H9 (cell line): ENCODE measurements around the gene TSHZ1. TPM values are rescaled to one million over a fixed set of nuclear protein-coding genes. Genes with fewer than 3 reads are reported as not detected.

ENCODE experiments used
- DNase-seq: peaks from one replicate; pipeline ENCODE4 v3.0.0-alpha.2; 2017
- H2AFZ ChIP-seq: one replicate; pipeline ENCODE4 v1.6.1; 2013; ENCODE audit warnings: mild to moderate bottlenecking, low read length, control low read depth, moderate library complexity
- H2AK5ac ChIP-seq: 2 replicates; pipeline ENCODE4 v1.6.1; 2013; ENCODE audit warnings: low read length, control low read depth, mixed read lengths; ENCODE audit not compliant: insufficient read length
- H2BK120ac ChIP-seq: one replicate; pipeline ENCODE4 v1.6.1; 2013; ENCODE audit warnings: low read depth, mild to moderate bottlenecking, low read length, control low read depth, inconsistent platforms; ENCODE audit not compliant: poor library complexity, severe bottlenecking
- H2BK12ac ChIP-seq: 2 replicates; pipeline ENCODE4 v1.6.1; 2013; ENCODE audit warnings: low read length, control low read depth, mixed read lengths, low read depth; ENCODE audit not compliant: insufficient read length
- H2BK15ac ChIP-seq: 2 replicates; pipeline ENCODE4 v1.6.1; 2013; ENCODE audit warnings: low read depth, low read length, control low read depth
- H2BK20ac ChIP-seq: one replicate; pipeline ENCODE4 v1.6.1; 2013; ENCODE audit warnings: low read depth, mild to moderate bottlenecking, low read length, control low read depth, inconsistent platforms; ENCODE audit not compliant: poor library complexity, severe bottlenecking
- H2BK5ac ChIP-seq: 2 replicates; pipeline ENCODE4 v1.6.1; 2013; ENCODE audit warnings: low read length, control low read depth, mixed read lengths; ENCODE audit not compliant: insufficient read length
- H3K14ac ChIP-seq: 2 replicates; pipeline ENCODE4 v1.6.1; 2013; ENCODE audit warnings: low read length, control low read depth; ENCODE audit not compliant: insufficient read depth
- H3K18ac ChIP-seq: 2 replicates; pipeline ENCODE4 v1.6.1; 2013; ENCODE audit warnings: low read depth, mild to moderate bottlenecking, mixed read lengths, low read length, control low read depth; ENCODE audit not compliant: insufficient read length
- H3K23ac ChIP-seq: 2 replicates; pipeline ENCODE4 v1.6.1; 2013; ENCODE audit warnings: low read length, control low read depth, mixed read lengths, low read depth; ENCODE audit not compliant: insufficient read length
- H3K23me2 ChIP-seq: 2 replicates; pipeline ENCODE4 v1.6.1; 2013; ENCODE audit warnings: low read depth, mild to moderate bottlenecking, mixed read lengths, low read length, control low read depth; ENCODE audit not compliant: insufficient read length, poor library complexity, severe bottlenecking
- H3K27ac ChIP-seq: 2 replicates; pipeline ENCODE4 v1.5.1; 2013; ENCODE audit warnings: low read length, control low read depth, mixed read lengths, low read depth; ENCODE audit not compliant: insufficient read length
- H3K27me3 ChIP-seq: 2 replicates; pipeline ENCODE4 v1.6.1; 2013; ENCODE audit warnings: low read length, control low read depth, inconsistent platforms; ENCODE audit not compliant: insufficient read depth
- H3K4ac ChIP-seq: 2 replicates; pipeline ENCODE4 v1.6.1; 2013; ENCODE audit warnings: low read depth, mild to moderate bottlenecking, control low read depth, inconsistent platforms, low read length, moderate library complexity
- H3K4me1 ChIP-seq: 2 replicates; pipeline ENCODE4 v1.6.1; 2013; ENCODE audit warnings: low read length, control low read depth, inconsistent platforms; ENCODE audit not compliant: insufficient read depth
- H3K4me2 ChIP-seq: 2 replicates; pipeline ENCODE4 v1.6.1; 2013; ENCODE audit warnings: low read length, control low read depth, mixed read lengths; ENCODE audit not compliant: insufficient read length, insufficient read depth
- H3K56ac ChIP-seq: 2 replicates; pipeline ENCODE4 v1.6.1; 2013; ENCODE audit warnings: low read depth, mild to moderate bottlenecking, mixed read lengths, low read length, control low read depth; ENCODE audit not compliant: insufficient read length
- H3K79me1 ChIP-seq: 2 replicates; pipeline ENCODE4 v1.6.1; 2013; ENCODE audit warnings: low read depth, mild to moderate bottlenecking, moderate library complexity, low read length, control low read depth, inconsistent platforms; ENCODE audit not compliant: insufficient read depth, poor library complexity, severe bottlenecking
- H3K79me2 ChIP-seq: 2 replicates; pipeline ENCODE4 v1.6.1; 2013; ENCODE audit warnings: low read length, control low read depth, inconsistent platforms; ENCODE audit not compliant: insufficient read depth
- H3K9ac ChIP-seq: 2 replicates; pipeline ENCODE4 v1.6.1; 2013; ENCODE audit warnings: low read length, control low read depth, mixed read lengths; ENCODE audit not compliant: insufficient read length; ENCODE audit errors: extremely low read depth
- H3K9me3 ChIP-seq: one replicate; pipeline ENCODE4 v1.6.1; 2013; ENCODE audit warnings: low read depth, low read length, inconsistent platforms; ENCODE audit not compliant: control insufficient read depth
- H3T11ph ChIP-seq: one replicate; pipeline ENCODE4 v1.6.1; 2013; ENCODE audit warnings: mild to moderate bottlenecking, low read length, control low read depth, inconsistent platforms
- H4K20me1 ChIP-seq: one replicate; pipeline ENCODE4 v1.6.1; 2013; ENCODE audit not compliant: control insufficient read depth, insufficient read length, insufficient read depth
- H4K5ac ChIP-seq: 2 replicates; pipeline ENCODE4 v1.6.1; 2013; ENCODE audit warnings: low read depth, mild to moderate bottlenecking, mixed read lengths, low read length, control low read depth; ENCODE audit not compliant: insufficient read length
- H4K8ac ChIP-seq: replicated peaks from 2 replicates; pipeline ENCODE4 v1.6.1; 2013; ENCODE audit warnings: low read length, control low read depth, mixed read lengths, low read depth; ENCODE audit not compliant: insufficient read length
- H4K91ac ChIP-seq: 2 replicates; pipeline ENCODE4 v1.6.1; 2013; ENCODE audit warnings: low read depth, mild to moderate bottlenecking, moderate library complexity, mixed read lengths, low read length, control low read depth; ENCODE audit not compliant: insufficient read length
- H3K27ac Mint-ChIP-seq, 3 experiments: 2 replicates in 2 of 3; 3 replicates in 1 of 3; pipeline ENCODE4 v1.8.0; 2020 to 2021; ENCODE audit warnings: mixed read lengths in 3 of 3, mild to moderate bottlenecking in 1 of 3, moderate library complexity in 1 of 3
- H3K27me3 Mint-ChIP-seq: 2 replicates; pipeline ENCODE4 v1.8.0; 2021; ENCODE audit warnings: low read depth, mild to moderate bottlenecking, moderate library complexity, mixed read lengths
- H3K36me3 Mint-ChIP-seq, 3 experiments: 2 replicates in 2 of 3; 3 replicates in 1 of 3; pipeline ENCODE4 v1.8.0; 2020 to 2021; ENCODE audit warnings: low read depth in 3 of 3, mixed read lengths in 3 of 3; ENCODE audit not compliant: insufficient read depth in 1 of 3
- H3K4me1 Mint-ChIP-seq, 2 experiments: 2 replicates each; pipeline ENCODE4 v1.8.0; 2020; ENCODE audit warnings: mixed read lengths in 2 of 2
- H3K4me3 Mint-ChIP-seq, 2 experiments: 2 replicates in 1 of 2; 3 replicates in 1 of 2; pipeline ENCODE4 v1.8.0; 2020 to 2021; ENCODE audit warnings: mild to moderate bottlenecking in 2 of 2, mixed read lengths in 2 of 2, moderate library complexity in 1 of 2
- H3K9me3 Mint-ChIP-seq, 2 experiments: 2 replicates in 1 of 2; 3 replicates in 1 of 2; pipeline ENCODE4 v1.8.0; 2020; ENCODE audit warnings: mild to moderate bottlenecking in 2 of 2, mixed read lengths in 2 of 2, moderate library complexity in 1 of 2
- WGBS: extraction: QIAGEN DNeasy Blood & Tissue Kit; methylation state at CpG from one replicate; pipeline ENCODE4 v1.1.7; 2013; ENCODE audit warnings: missing lambda C conversion rate, low lambda C conversion rate, mixed read lengths; ENCODE audit not compliant: insufficient read length; ENCODE audit errors: extremely low coverage; 5-methylcytosine and 5-hydroxymethylcytosine counted together
- total RNA-seq: library from RNA; stranded (reverse); gene quantifications from 2 replicates; pipeline ENCODE4 v1.2.1, GENCODE V29; 2021
- TF ChIP-seq, protein P1 (sequence below): fragments of 200-600 bp; sonication (generic); conservative IDR thresholded peaks from 3 replicates; pipeline ENCODE4 v1.8.0; 2021; ENCODE audit warnings: antibody characterized with exemption, mild to moderate bottlenecking

Gene TSHZ1
- total RNA-seq, 1 experiment from 2014 or later: 0.15 TPM

DNA sequence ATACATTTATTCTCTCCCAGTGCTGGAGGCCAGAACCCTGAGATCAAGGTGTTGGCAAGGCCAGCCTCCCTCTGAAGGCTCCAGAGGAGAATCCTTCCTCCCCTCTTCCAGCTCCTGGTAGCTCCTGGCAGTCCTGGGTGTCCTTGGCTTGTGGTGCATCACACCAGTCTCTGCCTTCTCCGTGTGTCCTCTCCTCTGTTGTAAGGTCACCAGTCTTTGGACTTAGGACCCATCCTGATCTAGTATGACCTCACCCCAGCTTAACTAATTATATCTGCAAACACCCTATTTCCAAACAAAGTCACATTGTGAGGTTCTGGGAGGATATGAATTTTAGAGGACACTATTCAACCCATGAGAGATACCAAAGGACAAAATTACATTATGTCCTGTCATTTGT, 31.1 kb downstream of the TSHZ1 start:
- peaks cover 0 to 3% of the 10 kb centered on the region in 2 experiments; a peak in 3 of 5 replicates for H3K9me3 Mint-ChIP-seq

More for the DNA sequence above, 31.1 kb downstream of the TSHZ1 start:
- Histone ChIP-seq H3T11ph (no peak overlapping the region), H2BK120ac (no peak overlapping the region), H3K18ac (no peak overlapping the region), H3K9me3 (no peaks in the 10 kb centered on the region), H2AFZ (no peak overlapping the region), H3K23ac (no peak overlapping the region), H2BK15ac (no peak overlapping the region), H4K5ac (no peak overlapping the region), H3K56ac (no peak overlapping the region), H3K4me1 (no peaks in the 10 kb centered on the region), H2BK12ac (no peak overlapping the region), H3K79me2 (no peaks in the 10 kb centered on the region), H3K27me3 (no peaks in the 10 kb centered on the region), H3K79me1 (no peaks in the 10 kb centered on the region), H4K20me1 (no peaks in the 10 kb centered on the region), H3K9ac (no peak overlapping the region), H3K4me2 (no peak overlapping the region), H4K91ac (no peak overlapping the region), H4K8ac (no peak overlapping the region), H2BK20ac (no peak overlapping the region), H3K27ac (no peak overlapping the region), H3K4ac (no peak overlapping the region), H2AK5ac (no peak overlapping the region), H2BK5ac (no peak overlapping the region), H3K14ac (no peak overlapping the region), H3K23me2 (no peaks in the 10 kb centered on the region)
- H3K27me3 Mint-ChIP-seq: no peaks in the 10 kb centered on the region
- no peak for DNase-seq
- no peaks in the 10 kb centered on the region for H3K36me3 Mint-ChIP-seq
- H3K4me3 Mint-ChIP-seq: no peak overlapping the region
- H3K4me1 Mint-ChIP-seq: no peaks in the 10 kb centered on the region
- WGBS: no CpG with 5 or more reads among the region's 1 CpG
- no peak overlapping the region for H3K27ac Mint-ChIP-seq
- TF ChIP-seq, protein P1, sequence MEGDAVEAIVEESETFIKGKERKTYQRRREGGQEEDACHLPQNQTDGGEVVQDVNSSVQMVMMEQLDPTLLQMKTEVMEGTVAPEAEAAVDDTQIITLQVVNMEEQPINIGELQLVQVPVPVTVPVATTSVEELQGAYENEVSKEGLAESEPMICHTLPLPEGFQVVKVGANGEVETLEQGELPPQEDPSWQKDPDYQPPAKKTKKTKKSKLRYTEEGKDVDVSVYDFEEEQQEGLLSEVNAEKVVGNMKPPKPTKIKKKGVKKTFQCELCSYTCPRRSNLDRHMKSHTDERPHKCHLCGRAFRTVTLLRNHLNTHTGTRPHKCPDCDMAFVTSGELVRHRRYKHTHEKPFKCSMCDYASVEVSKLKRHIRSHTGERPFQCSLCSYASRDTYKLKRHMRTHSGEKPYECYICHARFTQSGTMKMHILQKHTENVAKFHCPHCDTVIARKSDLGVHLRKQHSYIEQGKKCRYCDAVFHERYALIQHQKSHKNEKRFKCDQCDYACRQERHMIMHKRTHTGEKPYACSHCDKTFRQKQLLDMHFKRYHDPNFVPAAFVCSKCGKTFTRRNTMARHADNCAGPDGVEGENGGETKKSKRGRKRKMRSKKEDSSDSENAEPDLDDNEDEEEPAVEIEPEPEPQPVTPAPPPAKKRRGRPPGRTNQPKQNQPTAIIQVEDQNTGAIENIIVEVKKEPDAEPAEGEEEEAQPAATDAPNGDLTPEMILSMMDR: no peak
